Hepatocyte (in vitro differentiated cells): ENCODE results near the gene C5orf47.

Experiments used
- CTCF ChIP-seq: fragments of 200-600 bp; sonication (generic); IDR thresholded peaks from 2 replicates; pipeline ENCODE4 v1.5.1; 2016; ENCODE audit warnings: antibody characterized with exemption, mild to moderate bottlenecking; ENCODE audit not compliant: poor library complexity
- EZH2 ChIP-seq: fragments of 200-600 bp; sonication (generic); IDR thresholded peaks from 2 replicates; pipeline ENCODE4 v1.6.1; 2016; ENCODE audit warnings: antibody characterized with exemption, mild to moderate bottlenecking, borderline replicate concordance
- EZH2phosphoT487 ChIP-seq: fragments of 200-600 bp; sonication (generic); IDR thresholded peaks from one replicate; pipeline ENCODE4 v1.6.1; 2018; ENCODE audit warnings: antibody characterized with exemption, mild to moderate bottlenecking, low read depth, moderate library complexity; ENCODE audit not compliant: unreplicated experiment, severe bottlenecking

GRCh38 chr5:174008922-174009321 lies 20.0 kb downstream of the C5orf47 start:
- TF ChIP-seq CTCF (no peak), EZH2 (no peak), EZH2phosphoT487 (no peak)
